IPS-18a (cell line): ENCODE data around the gene FBLN5.

ENCODE experiments used
- H3K27ac ChIP-seq: one replicate; pipeline ENCODE4 v1.5.1; 2013; ENCODE audit warnings: low read length
- H3K27me3 ChIP-seq: one replicate; pipeline ENCODE4 v1.6.1; 2013; ENCODE audit warnings: mild to moderate bottlenecking, low read length; ENCODE audit not compliant: control insufficient read depth, insufficient read depth
- H3K36me3 ChIP-seq: one replicate; pipeline ENCODE4 v1.6.1; 2013; ENCODE audit warnings: low read depth, low read length; ENCODE audit not compliant: control insufficient read depth
- H3K4me1 ChIP-seq: one replicate; pipeline ENCODE4 v1.6.1; 2013; ENCODE audit warnings: low read depth, low read length; ENCODE audit not compliant: control insufficient read depth
- H3K4me3 ChIP-seq: one replicate; pipeline ENCODE4 v1.5.1; 2013; ENCODE audit warnings: low read length
- H3K9ac ChIP-seq: one replicate; pipeline ENCODE4 v1.6.1; 2013; ENCODE audit warnings: mild to moderate bottlenecking, low read length, moderate library complexity
- H3K9me3 ChIP-seq: one replicate; pipeline ENCODE4 v1.6.1; 2013; ENCODE audit warnings: low read depth, low read length; ENCODE audit not compliant: control insufficient read depth

The FBLN5 gene

GRCh38 chr14:91867316-91867988 is 80.0 kb downstream of the FBLN5 start, which contains the start of gene TC2N:
Gene TC2N, minus strand, starts transcription at chr14:91867536. Its CDS starts 53,767 bp downstream, at chr14:91813769.
- no peak within 1 kb of the TSS for H3K9ac ChIP-seq
- H3K27me3 ChIP-seq, result no peaks in the 10 kb centered on the region
- no peaks in the 10 kb centered on the region for H3K36me3 ChIP-seq
- H3K27ac ChIP-seq, result no peak within 1 kb of the TSS
- no peak within 1 kb of the TSS for H3K4me3 ChIP-seq
- peaks cover 4% of the 10 kb centered on the region for H3K4me1 ChIP-seq
- no peaks in the 10 kb centered on the region for H3K9me3 ChIP-seq

- no peak overlapping the region for H3K4me3 ChIP-seq
- no peaks in the 10 kb centered on the region for H3K36me3 ChIP-seq
- H3K27ac ChIP-seq, result no peak overlapping the region
- no peak overlapping the region for H3K9ac ChIP-seq
- no peaks in the 10 kb centered on the region for H3K27me3 ChIP-seq
- H3K4me1 ChIP-seq, result peaks cover 4% of the 10 kb centered on the region
- H3K9me3 ChIP-seq, result no peaks in the 10 kb centered on the region
Measured at GRCh38 chr14:91866511-91867295, 80.8 kb downstream of the FBLN5 start.

GRCh38 chr14:91866061-91866460 is 81.4 kb downstream of the FBLN5 start:
- Histone ChIP-seq H3K27me3 (no peaks in the 10 kb centered on the region), H3K4me1 (peaks cover 4% of the 10 kb centered on the region), H3K4me3 (no peak overlapping the region), H3K27ac (no peak overlapping the region), H3K9me3 (no peaks in the 10 kb centered on the region), H3K9ac (no peak overlapping the region), H3K36me3 (no peaks in the 10 kb centered on the region)

GRCh38 chr14:91862417-91862816 is 85.1 kb downstream of the FBLN5 start:
- Histone ChIP-seq H3K27me3 (no peaks in the 10 kb centered on the region), H3K9me3 (no peaks in the 10 kb centered on the region), H3K27ac (no peak overlapping the region), H3K4me3 (no peak overlapping the region), H3K4me1 (peaks cover 6% of the 10 kb centered on the region), H3K9ac (no peak overlapping the region), H3K36me3 (no peaks in the 10 kb centered on the region)

- no peak overlapping the region for H3K4me3 ChIP-seq
- no peaks in the 10 kb centered on the region for H3K36me3 ChIP-seq
- H3K27ac ChIP-seq, result no peak overlapping the region
- H3K9me3 ChIP-seq, result no peaks in the 10 kb centered on the region
- H3K27me3 ChIP-seq, result no peaks in the 10 kb centered on the region
- no peak overlapping the region for H3K9ac ChIP-seq
- peaks cover 6% of the 10 kb centered on the region for H3K4me1 ChIP-seq
Measured at GRCh38 chr14:91861091-91861490, 86.4 kb downstream of the FBLN5 start.

- Histone ChIP-seq H3K36me3 (no peaks in the 10 kb centered on the region), H3K4me3 (no peak overlapping the region), H3K9me3 (no peaks in the 10 kb centered on the region), H3K27me3 (no peaks in the 10 kb centered on the region), H3K27ac (no peak overlapping the region), H3K9ac (no peak overlapping the region), H3K4me1 (peaks cover 6% of the 10 kb centered on the region)
Measured at GRCh38 chr14:91860238-91860637, 87.3 kb downstream of the FBLN5 start.

- Histone ChIP-seq H3K4me1 (peaks cover 6% of the 10 kb centered on the region), H3K27me3 (no peaks in the 10 kb centered on the region), H3K9ac (no peak overlapping the region), H3K4me3 (no peak overlapping the region), H3K27ac (no peak overlapping the region), H3K36me3 (no peaks in the 10 kb centered on the region), H3K9me3 (no peaks in the 10 kb centered on the region)
Measured at GRCh38 chr14:91858536-91859275, 88.8 kb downstream of the FBLN5 start.

GRCh38 chr14:91857614-91858013 is 89.9 kb downstream of the FBLN5 start:
- H3K4me1 ChIP-seq, result peaks cover 6% of the 10 kb centered on the region
- H3K9ac ChIP-seq, result no peak overlapping the region

GRCh38 chr14:91854327-91854934 is 93.1 kb downstream of the FBLN5 start:
- Histone ChIP-seq H3K9me3 (no peaks in the 10 kb centered on the region), H3K27me3 (no peaks in the 10 kb centered on the region), H3K4me1 (peaks cover 6% of the 10 kb centered on the region), H3K27ac (no peak overlapping the region), H3K9ac (no peak overlapping the region), H3K36me3 (no peaks in the 10 kb centered on the region), H3K4me3 (no peak overlapping the region)

More at GRCh38 chr14:91857614-91858013, 89.9 kb downstream of the FBLN5 start:
- Histone ChIP-seq H3K36me3 (no peaks in the 10 kb centered on the region), H3K9me3 (no peaks in the 10 kb centered on the region), H3K27ac (no peak overlapping the region), H3K4me3 (no peak overlapping the region), H3K27me3 (no peaks in the 10 kb centered on the region)

GRCh38 chr14:91851563-91851962 is 95.9 kb downstream of the FBLN5 start:
- no peaks in the 10 kb centered on the region for H3K4me1 ChIP-seq

GRCh38 chr14:91848504-91849001 is 98.9 kb downstream of the FBLN5 start:
- Histone ChIP-seq H3K36me3 (no peaks in the 10 kb centered on the region), H3K4me1 (no peaks in the 10 kb centered on the region), H3K9me3 (no peaks in the 10 kb centered on the region), H3K4me3 (no peak overlapping the region), H3K9ac (no peak overlapping the region), H3K27me3 (no peaks in the 10 kb centered on the region), H3K27ac (no peak overlapping the region)

More at GRCh38 chr14:91851563-91851962, 95.9 kb downstream of the FBLN5 start:
- no peak overlapping the region for H3K27ac ChIP-seq
- H3K9ac ChIP-seq, result no peak overlapping the region
- H3K36me3 ChIP-seq, result no peaks in the 10 kb centered on the region
- no peaks in the 10 kb centered on the region for H3K27me3 ChIP-seq
- no peaks in the 10 kb centered on the region for H3K9me3 ChIP-seq
- no peak overlapping the region for H3K4me3 ChIP-seq
